Astrocyte (in vitro differentiated cells and primary cell): ENCODE data around the gene NOTCH2. TPM values are rescaled to one million over a fixed set of nuclear protein-coding genes. Genes with fewer than 3 reads are reported as not detected.

Experiments
- DNase-seq: peaks from one replicate; pipeline ENCODE4 v3.0.0-alpha.2; 2010; ENCODE audit warnings: low read depth
- FAIRE-seq: peaks from 2 replicates; lab custom pipeline; 2011; peaks lifted over from hg19 to GRCh38; lab: Jason Lieb, UNC
- H2AFZ ChIP-seq: 2 replicates; pipeline ENCODE4 v1.6.0; 2012; ENCODE audit warnings: low read depth, low read length, inconsistent platforms
- H3K27ac ChIP-seq: 2 replicates; pipeline ENCODE4 v1.5.1; 2011; ENCODE audit warnings: low read depth, low read length, inconsistent platforms
- H3K27me3 ChIP-seq: 2 replicates; pipeline ENCODE4 v1.6.0; 2011; ENCODE audit warnings: low read length, inconsistent platforms; ENCODE audit not compliant: insufficient read depth
- H3K36me3 ChIP-seq: 2 replicates; pipeline ENCODE4 v1.5.1; 2011; ENCODE audit warnings: low read length, inconsistent platforms; ENCODE audit not compliant: insufficient read depth
- H3K4me1 ChIP-seq: 2 replicates; pipeline ENCODE4 v1.5.1; 2011; ENCODE audit warnings: low read length, inconsistent platforms; ENCODE audit not compliant: insufficient read depth
- H3K4me2 ChIP-seq: 2 replicates; pipeline ENCODE4 v1.6.0; 2012; ENCODE audit warnings: low read length, inconsistent platforms
- H3K4me3 ChIP-seq: 2 replicates; pipeline ENCODE4 v1.5.1; 2011; ENCODE audit warnings: low read depth, mild to moderate bottlenecking, low read length, inconsistent platforms; ENCODE audit not compliant: insufficient read depth
- H3K79me2 ChIP-seq: 2 replicates; pipeline ENCODE4 v1.6.0; 2012; ENCODE audit warnings: mild to moderate bottlenecking, low read length, inconsistent platforms; ENCODE audit not compliant: insufficient read depth
- H3K9ac ChIP-seq: 2 replicates; pipeline ENCODE4 v1.6.0; 2012; ENCODE audit warnings: mild to moderate bottlenecking, low read length, inconsistent platforms
- H3K9me3 ChIP-seq: 2 replicates; pipeline ENCODE4 v1.5.1; 2012; ENCODE audit warnings: low read depth, mild to moderate bottlenecking, low read length, inconsistent platforms; ENCODE audit not compliant: insufficient read depth
- H4K20me1 ChIP-seq: 2 replicates; pipeline ENCODE4 v1.6.0; 2012; ENCODE audit warnings: low read length, inconsistent platforms; ENCODE audit not compliant: insufficient read depth
- H3K27ac Mint-ChIP-seq: one replicate; pipeline ENCODE4 v1.8.0; 2021; ENCODE audit warnings: mild to moderate bottlenecking, mixed read lengths; ENCODE audit not compliant: unreplicated experiment
- H3K27me3 Mint-ChIP-seq: one replicate; pipeline ENCODE4 v1.8.0; 2021; ENCODE audit warnings: low read depth, mixed read lengths; ENCODE audit not compliant: unreplicated experiment
- H3K36me3 Mint-ChIP-seq: one replicate; pipeline ENCODE4 v1.8.0; 2021; ENCODE audit warnings: low read depth, mixed read lengths; ENCODE audit not compliant: unreplicated experiment
- H3K4me1 Mint-ChIP-seq: one replicate; pipeline ENCODE4 v1.8.0; 2021; ENCODE audit warnings: low read depth, mixed read lengths; ENCODE audit not compliant: unreplicated experiment
- H3K4me3 Mint-ChIP-seq: one replicate; pipeline ENCODE4 v1.8.0; 2021; ENCODE audit warnings: mild to moderate bottlenecking, moderate library complexity, mixed read lengths; ENCODE audit not compliant: unreplicated experiment
- H3K9me3 Mint-ChIP-seq: one replicate; pipeline ENCODE4 v1.8.0; 2021; ENCODE audit warnings: mild to moderate bottlenecking, mixed read lengths; ENCODE audit not compliant: unreplicated experiment
- CTCF ChIP-seq: IDR thresholded peaks from 2 replicates; pipeline ENCODE4 v1.5.1; 2011; ENCODE audit warnings: low read depth, mild to moderate bottlenecking, inconsistent platforms, low read length, moderate library complexity; ENCODE audit not compliant: insufficient read depth
- EZH2 ChIP-seq: IDR thresholded peaks from 2 replicates; pipeline ENCODE4 v1.6.1; 2012; ENCODE audit warnings: mild to moderate bottlenecking, low read length, inconsistent platforms; ENCODE audit not compliant: insufficient read depth
- total RNA-seq: library from RNA; stranded (reverse); gene quantifications from 2 replicates; pipeline ENCODE4 v1.2.1, GENCODE V29; 2021

Gene NOTCH2
- total RNA-seq, 1 donor from 2014 or later = 194 TPM

- Histone ChIP-seq H2AFZ (no peak overlapping the region), H3K27ac (peak overlapping the region; percentile 84), H3K4me3 (no peak overlapping the region), H3K79me2 (peaks cover 29% of the 10 kb centered on the region), H3K9me3 (no peaks in the 10 kb centered on the region), H3K9ac (peak overlapping the region; percentile 28), H3K27me3 (no peaks in the 10 kb centered on the region), H4K20me1 (no peaks in the 10 kb centered on the region), H3K4me2 (peak overlapping the region; percentile 28), H3K4me1 (peaks cover 28% of the 10 kb centered on the region), H3K36me3 (peaks cover 10% of the 10 kb centered on the region)
- peaks cover 9% of the 10 kb centered on the region for H3K36me3 Mint-ChIP-seq
- TF ChIP-seq EZH2 (no peak), CTCF (no peak)
- peaks cover 43% of the 10 kb centered on the region for H3K4me1 Mint-ChIP-seq
- no peaks in the 10 kb centered on the region for H3K27me3 Mint-ChIP-seq
- FAIRE-seq = no peak
- H3K27ac Mint-ChIP-seq = peak overlapping the region; percentile 91
- DNase-seq = no peak
- no peak overlapping the region for H3K4me3 Mint-ChIP-seq
- H3K9me3 Mint-ChIP-seq = no peaks in the 10 kb centered on the region
These were observed 81.8 kb downstream of the NOTCH2 start for GRCh38 chr1:119987686-119988085.

- H3K9me3 Mint-ChIP-seq = no peaks in the 10 kb centered on the region
- peaks cover 46% of the 10 kb centered on the region for H3K4me1 Mint-ChIP-seq
- H3K4me3 Mint-ChIP-seq = peak overlapping the region; percentile 72
- H3K27ac Mint-ChIP-seq = peak overlapping the region; percentile 91
- Histone ChIP-seq H3K9ac (peak overlapping the region; percentile 59), H3K4me1 (peaks cover 34% of the 10 kb centered on the region), H3K79me2 (peaks cover 29% of the 10 kb centered on the region), H2AFZ (no peak overlapping the region), H3K27me3 (no peaks in the 10 kb centered on the region), H3K36me3 (peaks cover 10% of the 10 kb centered on the region), H3K9me3 (no peaks in the 10 kb centered on the region), H3K4me2 (peak overlapping the region; percentile 68), H3K27ac (peak overlapping the region; percentile 84), H4K20me1 (no peaks in the 10 kb centered on the region), H3K4me3 (no peak overlapping the region)
- no peak for TF ChIP-seq EZH2
- TF ChIP-seq CTCF = no peak
- FAIRE-seq (peak; percentile 52), DNase-seq (peak; percentile 97)
- no peaks in the 10 kb centered on the region for H3K27me3 Mint-ChIP-seq
- peaks cover 9% of the 10 kb centered on the region for H3K36me3 Mint-ChIP-seq
These were observed 82.3 kb downstream of the NOTCH2 start for GRCh38 chr1:119987112-119987511.

GRCh38 chr1:119986007-119986497, 83.4 kb downstream of the NOTCH2 start:
- H3K36me3 Mint-ChIP-seq = peaks cover 9% of the 10 kb centered on the region
- TF ChIP-seq EZH2 (no peak), CTCF (no peak)
- H3K36me3 ChIP-seq = peaks cover 10% of the 10 kb centered on the region
- H3K27me3 ChIP-seq = no peaks in the 10 kb centered on the region
- no peaks in the 10 kb centered on the region for H3K27me3 Mint-ChIP-seq
- no peak overlapping the region for H3K4me2 ChIP-seq
- no peak overlapping the region for H3K9ac ChIP-seq
- H4K20me1 ChIP-seq = peaks cover 7% of the 10 kb centered on the region
- DNase-seq (no peak), FAIRE-seq (no peak)
- H3K9me3 ChIP-seq = no peaks in the 10 kb centered on the region
- H3K4me3 Mint-ChIP-seq = no peak overlapping the region
- H3K27ac ChIP-seq = peak overlapping the region; percentile 84
- no peaks in the 10 kb centered on the region for H3K9me3 Mint-ChIP-seq
- H3K4me1 Mint-ChIP-seq = peaks cover 46% of the 10 kb centered on the region
- H3K27ac Mint-ChIP-seq = peak overlapping the region; percentile 91
- peaks cover 35% of the 10 kb centered on the region for H3K79me2 ChIP-seq
- no peak overlapping the region for H3K4me3 ChIP-seq
- no peak overlapping the region for H2AFZ ChIP-seq
- peaks cover 42% of the 10 kb centered on the region for H3K4me1 ChIP-seq
